Lung (tissue), 12 donors: ENCODE measurements around the gene THSD7B. TPM values are rescaled to one million over a fixed set of nuclear protein-coding genes. Genes with fewer than 3 reads are reported as not detected.
"Not testable (repeated sequence)": the region's sequence is repeated elsewhere in the genome, so short reads cannot be mapped to it uniquely, and the experiment has no call there.

Source experiments
- ATAC-seq: fragments of 200-7000 bp; cut with Tn5 transposase; one replicate; pipeline ENCODE4 v1.9.1; 2020; ENCODE audit warnings: moderate number of reproducible peaks; ENCODE audit not compliant: insufficient read depth, low FRiP score
- DNase-seq, 3 donors: peaks; one replicate each; pipeline ENCODE4 v3.0.0-alpha.2; 2013 to 2017
- H3K27ac ChIP-seq, 2 donors: one replicate each; pipeline ENCODE4 v1.5.1; 2013; ENCODE audit warnings: mild to moderate bottlenecking in 2 of 2, moderate library complexity in 2 of 2, control low read depth in 1 of 2, inconsistent platforms in 1 of 2, low read depth in 1 of 2, low read length in 1 of 2
- H3K27me3 ChIP-seq, 3 donors: one replicate each; pipeline ENCODE4 v1.5.1; 2013; ENCODE audit warnings: low read length in 2 of 3; ENCODE audit not compliant: control insufficient read depth in 3 of 3, insufficient read depth in 3 of 3
- H3K36me3 ChIP-seq, 4 donors: one replicate each; pipeline ENCODE4 v1.5.1; 2013; ENCODE audit warnings: low read length in 4 of 4, mild to moderate bottlenecking in 1 of 4, moderate library complexity in 1 of 4; ENCODE audit not compliant: control insufficient read depth in 4 of 4, insufficient read depth in 4 of 4
- H3K4me1 ChIP-seq, 5 donors: one replicate each; pipeline ENCODE4 v1.5.1; 2013; ENCODE audit warnings: low read length in 5 of 5, mild to moderate bottlenecking in 2 of 5, moderate library complexity in 1 of 5; ENCODE audit not compliant: control insufficient read depth in 5 of 5, insufficient read depth in 5 of 5
- H3K4me3 ChIP-seq: one replicate; pipeline ENCODE4 v1.5.1; 2013; ENCODE audit warnings: mild to moderate bottlenecking, control low read depth, moderate library complexity
- H3K9ac ChIP-seq, 2 donors: one replicate each; pipeline ENCODE4 v1.5.1; 2013; ENCODE audit warnings: low read length in 2 of 2, control low read depth in 1 of 2; ENCODE audit not compliant: insufficient read depth in 1 of 2
- H3K9me3 ChIP-seq, 4 donors: one replicate each; pipeline ENCODE4 v1.5.1; 2013; ENCODE audit warnings: low read length in 3 of 4, mild to moderate bottlenecking in 1 of 4, moderate library complexity in 1 of 4; ENCODE audit not compliant: control insufficient read depth in 4 of 4, insufficient read depth in 3 of 4
- CTCF ChIP-seq: IDR thresholded peaks from 2 replicates; pipeline ENCODE4 v1.5.1; 2012; ENCODE audit warnings: mild to moderate bottlenecking; ENCODE audit errors: control extremely low read depth, extremely low read depth
- WGBS, 2 donors: extraction: QIAGEN DNeasy Blood & Tissue Kit; methylation state at CpG; one replicate each; pipeline ENCODE4 v1.1.7; 2013; 5-methylcytosine and 5-hydroxymethylcytosine counted together
- polyA plus RNA-seq, 2 donors: library from polyadenylated mRNA; stranded (reverse); fragments of 200-250 nt; gene quantifications; one replicate each; pipeline ENCODE4 v1.2.1, GENCODE V29; 2013
- total RNA-seq, 2 donors: library from RNA; depleted of rRNA in 1 of 2; stranded (reverse); fragments of >200 nt in 1 of 2; gene quantifications; one replicate each; pipeline ENCODE4 v1.2.1, GENCODE V29; 2014 to 2021
- donor health status: control.
- donor health status: control.
- donor health status: Bipolar disorder and iron deficiency.
- donor health status: healthy.
- donor health status: DM: yes; HTN: yes; CAD: no.

The THSD7B gene
- total and polyA plus RNA-seq, 4 donors, result 0.03 to 8.2 (median 0.14) TPM

- no peak overlapping the region for H3K4me3 ChIP-seq
- no peaks in the 10 kb centered on the region for H3K36me3 ChIP-seq
- H3K4me1 ChIP-seq, result peaks cover 0 to 4% (median 0%) of the 10 kb centered on the region in 5 donors
- DNase-seq, result no peak
- no peak for TF ChIP-seq CTCF
- H3K9me3 ChIP-seq, result peaks cover 0 to 2% (median 0%) of the 10 kb centered on the region in 4 donors
- no peak overlapping the region for H3K9ac ChIP-seq
- WGBS, 2 donors, result 17 to 35% methylated on average over 2 of the region's 2 CpGs
- H3K27ac ChIP-seq, result no peak overlapping the region
- H3K27me3 ChIP-seq, result no peaks in the 10 kb centered on the region
- ATAC-seq, result no peak
These were observed 13.9 kb upstream of the THSD7B start for GRCh38 chr2:136751406-136751805.

DNA sequence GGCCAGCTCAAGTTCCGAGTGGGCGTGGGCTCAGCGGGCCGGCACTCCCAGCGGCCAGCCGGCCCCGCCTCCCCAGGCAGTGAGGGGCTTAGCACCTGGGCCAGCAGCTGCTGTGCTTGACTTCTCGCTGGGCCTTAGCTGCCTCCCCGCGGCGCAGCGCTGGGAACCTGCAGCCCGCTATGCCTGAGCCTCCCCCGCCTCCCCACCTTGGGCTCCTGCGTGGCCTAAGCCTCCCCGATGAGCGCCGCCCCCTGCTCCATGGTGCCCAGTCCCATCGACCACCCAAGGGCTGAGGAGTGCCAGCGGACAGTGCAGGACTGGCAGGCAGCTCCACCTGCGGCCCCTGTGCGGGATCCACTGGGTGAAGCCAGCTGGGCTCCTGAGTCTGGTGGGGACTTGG lies 6.8 kb upstream of the THSD7B start:
- H3K4me1 ChIP-seq, H3K27me3 ChIP-seq, DNase-seq, ATAC-seq, H3K9ac ChIP-seq, H3K4me3 ChIP-seq, H3K9me3 ChIP-seq, H3K27ac ChIP-seq, H3K36me3 ChIP-seq: not testable (repeated sequence)
- 96 to 97% methylated on average over 22 of the region's 22 CpGs for WGBS, 2 donors

DNA sequence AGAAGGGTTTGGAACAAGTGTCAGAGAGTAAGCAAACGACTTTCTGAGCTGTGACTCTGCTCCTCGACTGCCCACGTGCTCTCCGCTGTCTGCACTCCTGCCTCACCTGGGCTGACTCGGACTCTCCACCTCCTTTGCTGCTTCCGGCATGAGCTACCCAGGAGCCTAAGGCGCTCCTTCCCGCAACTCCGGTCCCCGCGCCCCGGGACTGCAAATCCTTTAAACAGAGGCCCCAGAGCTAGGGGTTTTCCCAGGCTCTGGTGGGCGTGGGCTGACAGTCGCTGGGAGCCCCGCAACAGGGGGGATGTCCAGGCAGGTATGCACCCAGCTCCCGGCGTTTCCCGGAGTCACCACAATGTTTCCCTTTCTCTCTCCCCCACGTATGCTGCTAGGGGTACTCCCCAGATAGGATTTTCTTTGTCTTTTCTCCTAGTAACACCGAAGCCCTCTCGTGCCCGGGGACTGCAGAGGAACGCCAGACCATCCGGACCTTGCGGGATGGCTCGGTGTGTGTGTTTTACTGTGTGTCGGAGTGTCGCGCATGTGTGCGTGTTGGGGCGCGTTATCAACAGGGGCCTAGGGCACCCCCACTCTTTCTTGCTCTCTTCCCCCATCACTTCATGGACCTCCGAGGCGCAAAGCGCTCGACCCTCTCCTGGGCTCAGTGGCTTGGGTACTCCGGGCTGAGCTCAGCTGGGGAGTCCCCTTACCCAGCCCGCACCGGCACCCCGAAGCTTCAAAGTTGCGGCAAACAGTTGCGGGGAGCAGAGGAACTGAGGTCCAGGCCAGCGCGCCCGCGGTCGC lies 691 bp upstream of the THSD7B start:
- no peak overlapping the region for H3K4me3 ChIP-seq
- no peaks in the 10 kb centered on the region for H3K36me3 ChIP-seq
- peaks cover 0 to 18% (median 5%) of the 10 kb centered on the region in 5 donors for H3K4me1 ChIP-seq
- ATAC-seq (no peak), DNase-seq (peak; percentile 10 to 46 (median 27))
- no peak overlapping the region for H3K9ac ChIP-seq
- no peaks in the 10 kb centered on the region for H3K9me3 ChIP-seq
- H3K27ac ChIP-seq, result no peak overlapping the region
- peaks cover 3 to 46% (median 45%) of the 10 kb centered on the region in 3 donors for H3K27me3 ChIP-seq
- WGBS, 2 donors, result 2 to 3% methylated on average over 40 to 47 of the region's 47 CpGs
- TF ChIP-seq CTCF, result no peak

DNA sequence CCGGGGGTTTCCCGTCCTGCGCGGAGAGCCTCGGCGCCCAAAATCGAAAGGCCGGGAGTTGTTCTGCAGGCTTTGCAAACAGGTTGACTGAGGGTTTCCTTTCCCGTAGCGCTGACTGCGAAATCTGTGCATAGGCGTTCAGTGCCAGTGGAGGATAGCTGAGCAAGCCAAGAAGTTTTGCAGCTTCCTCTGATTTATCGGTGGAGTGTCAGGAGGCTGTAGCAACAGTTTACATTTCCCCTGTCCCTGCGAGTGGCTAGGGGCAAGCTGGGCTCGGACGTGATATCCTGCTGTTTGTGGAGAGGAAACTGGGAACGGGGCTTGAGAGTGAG lies 694 bp downstream of the THSD7B start:
- WGBS, 2 donors, result 1 to 3% methylated on average over 17 of the region's 17 CpGs
- DNase-seq (peak; percentile 28 to 68 (median 32)), ATAC-seq (no peak)
- H3K27ac ChIP-seq, result no peak overlapping the region
- no peak overlapping the region for H3K9ac ChIP-seq
- no peaks in the 10 kb centered on the region for H3K9me3 ChIP-seq
- H3K27me3 ChIP-seq, result peaks cover 3 to 49% (median 46%) of the 10 kb centered on the region in 3 donors
- no peak overlapping the region for H3K4me3 ChIP-seq
- H3K4me1 ChIP-seq, result peaks cover 0 to 18% (median 5%) of the 10 kb centered on the region in 5 donors
- TF ChIP-seq CTCF, result no peak
- no peaks in the 10 kb centered on the region for H3K36me3 ChIP-seq
